Femur (tissue), 1 donor: Measurements from ENCODE around the gene GRM8.
A peak's percentile ranks its signal among the peaks of the same experiment; 100 is the strongest.

Source experiments
- DNase-seq: peaks from one replicate; pipeline ENCODE4 v3.0.0-alpha.2; 2017

Gene GRM8

DNA sequence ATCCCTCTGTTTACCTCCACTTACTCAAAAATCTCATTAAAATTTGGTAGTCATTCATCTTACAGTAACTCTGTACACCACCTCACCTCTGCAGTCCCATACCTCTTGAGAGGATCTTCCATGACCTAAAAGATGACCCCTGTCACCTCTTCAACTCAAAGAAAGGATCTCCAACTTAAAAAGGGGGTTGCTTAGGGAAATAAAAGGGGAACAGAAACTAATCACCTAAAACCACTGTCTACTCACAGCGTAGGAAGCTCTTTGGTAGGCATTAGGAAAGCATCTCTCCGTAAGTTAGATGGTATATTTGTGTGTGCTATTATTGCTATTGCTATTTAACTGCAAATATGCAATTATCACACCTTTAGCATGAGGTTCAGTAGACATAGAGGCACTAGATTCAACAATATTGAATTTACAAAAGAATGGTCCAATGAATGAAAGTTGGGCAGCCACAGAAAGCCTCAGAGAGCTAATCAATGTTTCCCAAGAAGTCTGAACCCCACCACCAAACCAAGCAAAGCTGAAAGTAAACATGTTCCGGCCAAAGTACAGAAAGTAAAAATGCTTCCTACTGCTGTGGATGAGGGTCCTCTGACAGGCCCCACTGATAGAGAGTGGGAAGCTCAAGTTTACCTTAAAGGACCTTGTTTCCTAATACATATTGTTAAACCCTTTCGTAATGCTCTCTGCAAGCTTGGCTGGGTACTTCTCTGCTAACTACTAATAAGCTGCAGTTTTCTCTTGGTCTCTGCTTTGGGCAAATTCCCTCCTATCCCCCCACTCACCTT is 105.8 kb downstream of the GRM8 start:
- no peak for DNase-seq

DNA sequence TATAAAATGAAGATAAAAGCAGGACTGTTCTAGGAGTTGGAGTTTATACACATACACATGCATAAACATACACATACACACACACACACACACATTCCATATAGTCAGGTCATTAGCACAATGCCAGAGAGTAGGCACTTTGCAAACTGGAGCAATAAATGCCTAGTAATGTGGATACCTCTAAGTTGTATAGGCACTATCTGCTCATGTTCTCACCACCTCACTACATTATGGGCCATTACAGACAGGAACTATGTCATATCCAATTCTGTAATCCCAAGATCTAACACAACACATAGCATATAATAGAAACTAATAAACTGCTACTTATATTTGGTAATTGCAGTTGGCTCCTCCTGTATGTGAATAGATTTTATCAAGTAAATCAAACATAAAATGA is 115.6 kb downstream of the GRM8 start:
- DNase-seq = no peak

DNA sequence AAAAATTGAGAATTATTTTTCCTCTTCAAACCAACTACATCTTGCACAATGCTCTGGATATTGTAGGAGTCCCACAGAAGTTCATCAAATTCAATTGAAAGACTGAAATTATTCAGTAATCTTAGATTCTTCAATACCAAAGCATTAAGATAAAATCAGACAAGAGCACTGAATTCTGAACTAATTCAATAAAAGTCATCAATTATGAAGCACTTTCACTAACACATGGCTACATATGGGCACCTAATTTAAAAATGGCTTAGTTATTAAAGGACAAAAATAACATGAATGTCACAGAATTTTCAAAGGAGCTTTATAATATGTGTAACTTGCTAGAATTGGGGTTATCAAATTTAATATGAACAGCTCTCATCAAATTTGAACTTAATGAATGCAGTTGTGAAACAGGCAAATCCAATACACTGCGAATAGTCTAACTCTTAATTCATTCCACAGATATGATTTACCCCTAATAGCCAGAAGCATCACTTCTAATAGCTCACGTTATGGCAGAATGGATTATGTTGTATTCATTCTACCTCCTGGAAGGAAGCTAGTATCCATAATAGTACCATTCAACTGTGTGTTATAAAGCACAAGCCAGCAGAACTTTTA is 116.8 kb downstream of the GRM8 start:
- DNase-seq = no peak

DNA sequence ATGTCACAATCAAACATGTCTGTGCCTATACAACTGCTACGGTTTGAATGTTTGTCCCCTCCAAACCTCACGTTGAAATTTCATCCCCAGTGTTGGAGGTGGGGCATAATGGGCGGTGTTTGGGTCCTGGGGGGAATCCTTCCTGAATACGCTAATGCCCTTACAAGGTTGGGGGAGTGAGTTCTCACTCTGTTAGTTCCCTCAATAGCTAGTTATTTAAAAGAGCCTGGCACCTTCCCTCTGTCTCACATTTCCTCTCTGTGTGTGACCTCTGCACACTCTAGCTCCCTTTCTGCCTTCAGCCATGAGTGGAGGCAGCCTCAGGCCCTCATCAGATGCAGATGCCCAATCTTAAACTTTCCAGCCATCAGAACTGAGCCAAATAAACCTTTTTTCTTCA is 129.5 kb downstream of the GRM8 start:
- no peak for DNase-seq

DNA sequence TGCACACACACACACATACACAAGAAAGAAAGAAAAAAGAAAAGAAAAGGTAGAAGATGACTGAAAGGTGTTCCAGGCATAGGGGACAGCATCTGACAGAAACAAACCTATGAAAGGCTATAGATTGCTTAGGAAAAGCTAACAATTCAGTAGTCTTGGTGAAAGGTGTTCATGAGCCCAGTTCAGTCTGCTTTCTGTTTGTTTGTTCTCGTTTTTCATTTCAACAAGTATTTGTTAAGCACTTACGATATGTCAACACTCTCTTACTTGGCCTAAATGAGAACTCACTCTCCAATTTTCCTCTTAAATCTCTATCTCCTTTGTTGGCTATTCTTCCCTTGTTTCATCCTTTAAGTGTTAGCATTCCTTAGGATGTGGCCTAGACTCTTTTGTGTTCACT is 133.2 kb downstream of the GRM8 start:
- no peak for DNase-seq

DNA sequence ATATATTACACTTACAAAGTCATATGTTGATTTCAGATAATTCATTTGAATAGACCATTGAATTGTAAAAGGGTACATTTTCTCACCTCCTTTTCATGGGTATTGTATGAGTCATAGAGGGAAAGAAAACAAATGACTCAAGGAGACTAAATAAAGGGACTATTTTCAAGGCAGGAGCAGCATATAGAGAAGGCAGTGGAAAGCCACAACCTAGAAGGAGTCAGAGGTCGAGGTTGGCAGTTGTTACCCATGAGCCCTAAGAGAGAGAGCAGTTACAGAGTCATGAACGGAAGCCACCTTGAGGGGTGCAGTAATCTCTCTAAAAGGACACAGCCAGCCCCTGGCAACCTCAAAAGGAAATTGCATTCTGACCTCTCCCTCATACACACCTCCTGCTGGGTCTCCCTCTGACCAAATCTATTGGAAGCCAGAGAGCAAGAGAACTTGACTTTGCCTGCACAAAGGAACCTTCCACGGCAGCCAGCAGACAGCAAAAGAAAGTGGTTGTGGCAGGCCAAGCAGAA is 137.9 kb downstream of the GRM8 start:
- DNase-seq = no peak

DNA sequence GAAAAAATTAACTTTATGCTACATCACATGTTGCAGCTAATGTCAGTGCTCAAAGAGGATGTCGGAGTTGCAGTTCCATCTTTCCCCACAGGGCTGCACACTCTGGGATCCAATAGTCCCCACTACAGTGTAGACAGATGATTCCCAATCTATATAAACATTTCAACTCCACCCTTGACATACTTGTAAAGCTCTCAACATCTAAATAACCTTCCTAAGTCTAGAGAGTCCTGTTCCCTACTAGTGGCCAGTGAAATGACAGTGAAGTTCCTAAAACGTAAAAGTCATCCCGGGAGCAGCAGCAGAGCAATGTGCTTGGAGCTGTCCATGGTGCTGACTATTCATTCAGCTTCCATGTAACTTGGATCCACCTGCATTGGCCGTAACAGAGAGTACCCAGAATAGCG is 145.1 kb downstream of the GRM8 start:
- DNase-seq = peak; percentile 46

DNA sequence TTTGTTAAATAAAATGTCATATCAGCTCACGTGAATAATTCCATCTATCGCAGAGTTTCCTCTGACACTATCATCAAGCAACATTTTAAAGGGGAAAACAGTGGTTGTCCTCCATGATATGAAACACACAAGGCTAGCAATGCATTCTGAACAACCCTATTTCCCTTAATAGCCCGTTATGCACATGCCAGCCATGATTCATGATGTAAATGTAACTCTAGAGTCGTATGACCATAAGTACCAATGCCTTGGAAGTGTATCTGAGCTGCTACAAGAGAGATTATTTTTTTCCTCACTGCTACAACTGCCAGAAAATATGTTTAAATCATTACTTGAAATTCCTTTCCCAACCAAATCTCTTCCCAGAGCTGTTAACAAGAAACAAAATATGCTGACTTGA is 159.4 kb downstream of the GRM8 start:
- DNase-seq = no peak

DNA sequence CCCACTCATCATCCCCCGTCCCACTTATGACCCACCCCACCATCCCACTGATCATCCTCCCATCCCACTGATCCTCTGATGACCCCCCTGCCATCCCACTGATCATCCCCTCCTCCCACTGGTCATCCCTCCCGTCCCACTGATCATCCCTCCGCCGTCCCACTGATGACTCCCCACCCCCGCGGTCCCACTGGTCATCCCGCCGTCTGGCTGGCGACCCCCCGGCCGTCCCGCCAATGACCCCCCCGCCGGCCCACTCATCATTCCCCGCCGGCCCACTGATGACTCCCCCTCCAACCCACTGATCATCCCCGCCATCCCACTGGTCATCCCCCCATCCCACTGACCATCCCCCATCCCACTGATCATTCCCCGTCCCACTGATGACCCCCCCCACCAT is 161.1 kb downstream of the GRM8 start:
- no peak for DNase-seq

DNA sequence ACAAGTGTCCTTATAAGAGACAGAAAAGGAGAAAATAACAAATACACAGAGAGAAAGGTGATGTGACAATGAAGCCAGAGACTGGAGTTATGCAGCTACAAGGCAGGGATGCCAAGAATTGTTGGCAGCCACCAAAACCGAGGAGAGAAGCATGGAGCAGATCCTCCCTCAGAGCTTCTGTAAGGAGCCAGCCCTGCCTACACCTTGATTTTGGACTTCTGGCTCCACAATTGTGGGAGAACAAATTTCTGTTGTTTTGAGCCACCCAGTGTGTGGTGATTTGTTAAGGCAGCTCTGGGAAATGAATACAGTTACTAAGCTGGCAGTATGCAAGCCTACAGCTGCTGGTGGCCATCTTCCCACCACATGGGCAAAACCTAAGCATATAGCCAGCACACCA is 163.6 kb downstream of the GRM8 start:
- no peak for DNase-seq

DNA sequence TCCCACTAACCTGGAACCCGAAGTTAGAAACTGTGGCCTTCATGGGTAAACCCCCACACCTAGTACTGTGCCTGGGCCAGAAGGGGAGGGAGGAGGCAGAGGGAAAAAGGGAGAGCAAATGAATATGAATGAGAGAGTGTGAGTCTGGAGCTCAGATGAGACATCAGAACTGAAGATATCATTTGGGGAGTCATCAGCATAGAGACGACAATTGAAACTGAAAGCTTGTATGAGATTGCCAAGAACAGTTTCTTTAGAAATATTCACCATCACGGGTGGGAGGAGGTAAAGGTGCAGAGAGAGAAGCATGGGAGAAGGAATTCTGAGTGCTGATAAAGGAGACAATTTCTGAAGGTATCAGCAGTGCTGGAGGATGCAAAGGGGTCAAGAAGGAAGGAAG is 171.2 kb downstream of the GRM8 start:
- no peak for DNase-seq

DNA sequence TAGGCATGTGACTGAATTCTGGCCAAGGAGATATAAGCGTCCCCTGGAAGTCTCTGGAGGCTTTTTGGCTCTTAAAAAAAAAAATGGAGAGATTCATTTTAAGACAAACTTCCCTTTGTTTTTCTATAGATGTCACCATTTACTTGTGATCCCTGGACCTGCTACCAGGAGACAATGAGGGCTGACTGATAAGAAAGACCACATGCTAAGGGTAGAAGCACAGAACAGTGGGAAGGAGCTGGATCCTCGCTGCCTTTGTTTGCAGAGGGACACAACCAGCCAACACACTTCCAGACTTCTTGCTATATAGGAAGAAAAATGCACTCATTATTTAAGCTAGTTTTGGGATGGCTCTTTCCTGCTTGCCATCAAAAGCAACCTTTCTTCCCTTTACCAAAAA is 172.2 kb downstream of the GRM8 start:
- no peak for DNase-seq

DNA sequence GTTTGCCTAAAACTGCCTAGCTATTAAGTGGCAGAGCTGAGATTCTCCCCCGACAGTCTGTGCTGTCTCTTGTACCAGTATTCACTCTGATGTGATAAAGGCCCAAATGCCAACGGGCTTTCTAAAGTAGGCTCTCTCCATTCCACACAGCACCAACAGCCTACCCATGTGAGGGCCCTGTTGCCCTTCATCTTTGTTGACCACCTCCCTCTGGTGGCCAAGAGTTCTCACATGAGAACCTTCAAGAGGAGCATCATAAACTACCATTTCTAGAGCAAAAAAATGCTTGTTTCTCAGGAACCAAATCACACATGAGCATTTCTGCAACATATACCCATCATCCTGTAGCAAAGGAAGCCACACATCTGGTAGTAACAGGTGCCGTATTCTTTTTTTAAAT is 185.8 kb downstream of the GRM8 start:
- no peak for DNase-seq

DNA sequence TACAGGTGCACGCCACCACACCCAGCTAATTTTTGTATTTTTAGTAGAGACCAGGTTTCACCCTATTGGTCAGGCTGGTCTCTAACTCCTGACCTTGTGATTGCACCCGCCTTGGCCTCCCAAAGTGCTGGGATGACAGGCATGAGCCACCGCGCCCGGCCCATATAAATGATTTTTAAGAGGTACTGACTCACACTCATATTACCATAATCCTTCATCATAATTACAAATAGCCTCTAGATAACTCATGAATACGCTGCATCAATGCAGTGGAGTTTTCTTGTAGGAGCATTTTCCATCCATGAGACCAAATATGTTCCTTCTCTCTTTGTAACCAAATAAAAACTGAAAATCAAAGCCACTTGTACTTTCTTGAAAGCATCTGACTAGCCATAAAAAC is 193.3 kb downstream of the GRM8 start:
- DNase-seq = no peak

DNA sequence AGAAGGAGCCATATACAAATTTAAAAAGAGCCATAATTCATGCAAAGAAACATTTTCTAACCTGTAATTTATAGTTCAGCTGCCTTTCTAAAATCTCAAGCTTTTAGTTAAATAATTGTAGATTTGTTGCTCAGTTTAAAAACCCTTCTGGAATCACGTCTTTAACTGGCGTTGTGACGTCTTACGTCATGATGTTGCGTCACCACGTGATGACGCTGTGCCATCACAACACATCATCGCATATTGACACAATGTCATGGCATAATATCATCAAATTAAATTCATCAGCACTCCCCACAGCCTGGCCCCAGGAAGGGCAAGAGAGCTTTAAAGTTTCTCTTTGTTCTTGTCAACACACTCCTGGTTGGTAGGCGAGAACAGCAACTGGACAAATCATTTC is 194.8 kb downstream of the GRM8 start:
- DNase-seq = no peak

DNA sequence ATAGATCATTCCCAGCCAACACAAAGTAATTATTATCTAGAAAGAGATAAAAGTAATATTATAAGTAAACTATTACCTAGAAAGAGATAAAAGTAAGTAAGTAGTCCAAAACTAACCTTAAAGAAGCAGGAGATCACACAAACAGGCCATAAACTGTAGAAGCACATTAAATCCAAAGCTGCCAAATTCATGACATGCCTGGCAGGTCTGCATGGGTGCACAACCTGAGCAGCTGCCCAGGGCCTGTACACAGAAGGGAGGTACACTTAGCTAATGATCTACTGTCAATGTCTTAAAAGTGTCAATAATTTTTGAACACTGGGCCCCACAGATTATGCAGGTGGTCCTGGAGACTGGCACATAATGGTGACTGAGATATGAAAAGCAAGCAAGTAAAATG is 196.5 kb downstream of the GRM8 start:
- DNase-seq = no peak

DNA sequence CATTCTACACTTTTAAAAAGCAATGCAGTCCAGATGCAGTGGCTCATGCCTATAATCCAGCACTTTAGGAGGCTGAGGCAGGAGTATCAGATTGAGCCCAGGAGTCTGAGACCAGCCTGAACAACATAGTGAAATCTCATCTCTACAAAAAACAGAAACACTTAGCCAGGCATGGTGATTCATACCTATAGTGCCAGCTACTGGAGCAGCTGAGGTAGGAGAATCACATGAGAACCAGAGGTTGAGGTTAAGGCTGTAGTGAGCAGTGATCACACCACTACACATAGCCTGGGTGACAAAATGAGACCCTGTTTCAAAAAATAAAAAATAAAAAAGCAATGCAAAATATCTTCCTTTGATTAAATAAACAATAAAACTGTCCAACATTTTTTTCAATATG is 205.2 kb downstream of the GRM8 start:
- DNase-seq = no peak

DNA sequence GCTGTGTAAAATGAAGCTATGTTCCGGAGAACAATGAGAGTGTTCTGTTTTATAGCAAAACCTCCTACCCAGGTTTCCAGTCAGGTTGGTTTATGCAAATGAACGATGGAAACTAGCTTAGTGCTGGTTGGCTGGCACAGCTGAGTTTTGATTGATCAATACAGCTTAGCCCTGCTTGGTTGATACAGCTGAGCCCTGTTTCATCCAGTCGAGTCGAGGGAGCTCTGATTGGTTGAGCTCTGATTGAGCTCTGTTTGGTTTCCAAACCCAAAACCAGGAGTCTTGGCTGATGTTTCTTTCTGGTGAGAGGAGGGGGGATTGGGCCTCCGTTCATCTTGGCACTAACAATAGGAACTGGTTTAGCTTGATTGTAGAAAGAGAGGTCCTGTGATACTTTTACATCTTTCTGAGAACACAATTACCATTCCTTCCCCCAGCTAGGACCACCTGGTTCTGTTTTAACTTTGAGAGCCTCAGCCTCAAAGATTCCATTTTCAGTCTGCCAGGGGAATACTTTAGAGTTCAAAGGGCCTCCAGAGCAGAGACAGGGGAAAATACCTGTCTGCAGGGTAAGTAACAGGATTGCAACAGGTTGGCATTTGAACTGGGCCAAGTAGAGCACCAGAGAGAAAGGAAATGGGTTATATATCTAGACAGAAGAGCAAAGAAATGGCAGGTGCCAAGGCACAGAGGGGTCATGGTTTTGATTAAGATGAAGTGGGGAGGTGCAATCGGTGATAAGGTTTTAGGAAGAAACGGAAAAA is 210.9 kb downstream of the GRM8 start:
- no peak for DNase-seq

DNA sequence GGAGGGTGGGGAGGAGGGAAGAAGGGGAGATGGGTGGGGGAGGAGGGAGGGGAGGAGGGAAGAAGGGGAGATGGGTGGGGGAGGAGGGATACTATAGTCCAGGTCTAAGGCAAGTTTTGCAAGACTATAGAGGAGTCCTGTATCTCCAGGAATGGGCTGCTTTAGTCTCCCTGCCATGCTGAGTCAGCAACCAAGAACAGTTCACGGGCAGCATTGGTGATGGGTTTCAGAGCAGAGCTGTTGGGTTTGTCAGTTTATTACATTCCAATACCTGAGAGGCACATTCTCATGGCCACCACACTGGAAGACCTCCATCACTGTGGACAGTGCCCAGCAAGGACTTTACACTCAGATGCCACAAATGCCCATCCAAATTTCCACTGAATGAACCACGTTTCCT is 212.7 kb downstream of the GRM8 start:
- DNase-seq = no peak

DNA sequence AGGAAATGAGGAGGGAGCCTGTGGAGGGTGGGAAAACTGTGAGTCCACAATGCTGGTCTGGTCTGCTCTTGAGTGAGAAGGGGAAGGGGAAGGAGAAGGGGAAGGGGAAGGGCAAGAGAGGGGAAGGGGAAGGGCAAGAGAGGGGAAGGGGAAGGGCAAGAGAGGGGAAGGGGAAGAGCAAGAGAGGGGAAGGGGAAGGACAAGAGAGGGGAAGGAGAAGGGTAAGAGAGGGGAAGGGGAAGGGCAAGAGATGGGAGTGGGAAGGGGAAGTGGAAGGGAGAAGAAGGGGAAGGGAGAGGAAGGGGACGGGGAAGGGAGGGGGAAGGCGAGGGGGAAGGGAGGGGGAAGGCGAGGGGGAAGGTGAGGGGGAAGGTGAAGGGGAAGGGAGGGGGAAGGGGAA is 213.2 kb downstream of the GRM8 start:
- DNase-seq = no peak

DNA sequence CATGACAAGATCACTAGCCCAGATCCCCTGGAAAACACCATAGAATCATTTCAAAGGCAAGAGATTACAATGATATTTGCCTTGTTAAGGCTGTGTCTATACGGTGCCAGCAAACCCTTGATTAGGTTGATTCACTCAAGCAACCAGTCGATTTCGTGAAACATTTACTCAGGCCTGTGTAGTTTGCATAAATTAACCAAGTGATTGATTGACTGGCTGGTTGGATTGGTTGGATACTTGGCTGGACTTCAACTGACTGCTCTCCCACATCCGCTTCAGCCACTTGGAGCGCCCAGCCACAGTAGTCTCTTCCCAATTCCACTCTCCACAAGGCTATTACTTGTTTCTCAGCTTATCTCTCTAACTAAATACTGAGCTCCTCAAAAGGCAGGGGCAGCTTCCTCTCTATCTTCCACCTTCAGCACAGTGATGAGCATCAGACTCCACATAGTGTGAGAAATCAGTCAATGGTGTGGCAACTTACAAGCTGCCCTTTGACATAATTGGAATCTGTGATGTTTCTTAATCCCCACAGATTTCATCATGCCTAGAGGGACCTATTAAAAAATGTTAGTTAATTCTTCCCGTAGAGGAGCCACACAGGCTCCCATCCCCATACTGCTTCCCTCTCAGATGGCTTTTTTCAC is 217.4 kb downstream of the GRM8 start:
- DNase-seq = no peak

DNA sequence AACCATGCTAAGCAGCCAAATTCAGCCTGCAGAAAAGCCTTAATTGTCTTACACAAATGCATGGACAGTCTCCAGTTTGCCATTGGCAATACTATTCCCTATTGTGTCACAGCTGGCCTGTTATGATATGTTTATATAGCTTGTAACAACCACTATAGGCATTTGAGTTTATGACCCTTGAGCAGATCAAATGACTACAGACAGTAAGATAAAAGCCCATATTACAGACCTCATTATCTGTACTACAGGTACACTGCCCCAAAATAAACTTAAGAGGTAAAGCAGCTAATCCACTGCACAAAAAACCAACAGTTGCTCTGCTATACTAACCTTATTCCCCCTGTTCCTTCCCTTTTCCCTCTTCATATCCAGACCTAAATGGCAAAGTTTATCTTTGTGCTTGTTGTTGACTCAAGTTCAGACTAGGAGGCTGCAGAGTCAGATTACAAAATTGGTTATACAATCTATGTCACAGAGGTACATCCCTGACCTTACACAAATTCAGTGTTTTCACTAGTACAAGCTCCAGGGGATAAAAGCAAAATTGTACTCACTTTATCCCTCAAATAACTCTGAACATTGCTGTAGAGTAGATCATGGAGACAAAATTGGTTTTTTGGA is 218.4 kb downstream of the GRM8 start:
- no peak for DNase-seq

DNA sequence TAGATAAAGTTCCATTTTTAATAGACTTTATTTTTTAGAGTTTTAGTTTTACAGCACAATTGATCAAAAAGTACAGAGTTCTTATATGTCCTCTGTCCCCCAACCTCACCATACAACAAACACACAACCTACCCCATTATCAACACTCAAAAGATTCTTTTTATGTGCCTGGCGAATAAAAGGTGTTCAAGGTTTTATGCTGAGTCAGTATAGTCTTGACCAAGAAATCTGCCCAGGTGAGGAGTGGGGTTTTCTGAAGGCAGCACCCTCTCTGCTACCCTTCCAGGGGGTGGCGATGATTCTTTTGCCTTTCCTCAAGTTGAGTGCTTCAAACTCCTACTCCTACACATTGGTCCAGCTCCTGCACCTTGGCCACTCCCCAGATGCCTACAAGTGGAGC is 222.9 kb downstream of the GRM8 start:
- DNase-seq = no peak
